ENCODE measurements around the gene STAT6. TPM values are rescaled to one million over a fixed set of nuclear protein-coding genes. Genes with fewer than 3 reads are reported as not detected.

Gene STAT6
- total RNA-seq, 1 donor from 2014 or later: 188 TPM

DNA sequence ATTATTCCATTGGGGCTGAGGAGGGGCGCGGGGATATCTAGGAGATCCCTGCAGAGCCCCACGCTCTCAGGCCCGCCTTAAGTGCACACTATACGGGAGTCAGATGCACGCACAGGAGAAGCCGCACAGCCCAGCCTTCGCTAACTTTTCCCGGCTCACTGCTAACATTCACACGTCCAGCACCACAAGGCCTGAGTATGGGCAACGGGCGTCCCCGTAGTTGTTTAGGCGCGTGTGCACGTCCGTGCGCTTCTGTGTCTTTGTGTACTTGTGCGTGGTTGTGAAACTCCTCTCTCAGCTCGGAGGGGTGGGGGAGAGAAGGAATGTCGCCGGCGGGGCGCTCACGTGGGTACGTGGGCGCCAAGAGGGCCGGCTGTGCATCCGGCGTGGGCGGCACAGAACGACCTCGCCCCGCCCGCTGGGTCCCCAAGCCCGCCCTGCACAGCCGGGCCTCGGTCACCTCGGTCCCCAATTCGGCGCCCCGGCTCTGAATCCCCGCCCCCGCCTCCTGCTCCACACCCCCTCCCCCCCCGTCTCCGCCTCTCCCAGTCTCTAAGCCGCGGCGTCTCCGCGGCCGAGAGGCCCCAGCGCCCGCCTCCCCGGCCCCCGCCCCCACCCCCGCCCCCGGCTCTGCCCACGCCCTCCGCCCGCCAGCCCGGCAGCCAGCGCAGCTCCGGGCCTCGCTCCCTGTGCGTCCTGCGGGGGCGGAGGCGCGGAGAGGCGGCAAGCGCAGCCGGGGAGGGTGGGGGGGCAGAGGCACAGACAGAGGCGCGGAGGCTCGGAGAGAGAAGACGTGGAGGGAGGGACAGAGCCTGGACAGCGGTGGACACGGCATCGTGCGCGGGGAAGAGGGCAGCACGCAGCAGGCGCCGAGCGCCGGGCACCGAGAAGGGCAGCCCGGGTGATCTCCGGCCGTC is 22.6 kb downstream of the STAT6 start, which contains the start of gene NAB2:
NAB2 (plus strand) TSS at position 761 of the 917 bp plus-strand sequence. CDS start 158 bp downstream, outside the sequence.
- Histone ChIP-seq H3K36me3 (peaks cover 18 to 26% of the 10 kb centered on the region in 2 donors), H3K27me3 (no peaks in the 10 kb centered on the region), H3K4me1 (peaks cover 26 to 49% of the 10 kb centered on the region in 2 donors), H3K27ac (peak within 1 kb of the TSS; percentile 99 to 100), H3K9me3 (no peaks in the 10 kb centered on the region), H3K4me3 (peak within 1 kb of the TSS; percentile 95 to 96)
- no peak for TF ChIP-seq CTCF (IDR thresholded peaks at IDR 0.05)
- peak; percentile 88 to 98 for DNase-seq (ENCODE audit: low spot score in 2 of 2)
- intact Hi-C loops (cut with DNase I): loop anchor here (1.0 to 5.0 kb wide), 5 partner anchors 22 to 961 kb away; partner anchors contain the start of genes DDIT3, ESYT1, LRP1 and MBD6

DNA sequence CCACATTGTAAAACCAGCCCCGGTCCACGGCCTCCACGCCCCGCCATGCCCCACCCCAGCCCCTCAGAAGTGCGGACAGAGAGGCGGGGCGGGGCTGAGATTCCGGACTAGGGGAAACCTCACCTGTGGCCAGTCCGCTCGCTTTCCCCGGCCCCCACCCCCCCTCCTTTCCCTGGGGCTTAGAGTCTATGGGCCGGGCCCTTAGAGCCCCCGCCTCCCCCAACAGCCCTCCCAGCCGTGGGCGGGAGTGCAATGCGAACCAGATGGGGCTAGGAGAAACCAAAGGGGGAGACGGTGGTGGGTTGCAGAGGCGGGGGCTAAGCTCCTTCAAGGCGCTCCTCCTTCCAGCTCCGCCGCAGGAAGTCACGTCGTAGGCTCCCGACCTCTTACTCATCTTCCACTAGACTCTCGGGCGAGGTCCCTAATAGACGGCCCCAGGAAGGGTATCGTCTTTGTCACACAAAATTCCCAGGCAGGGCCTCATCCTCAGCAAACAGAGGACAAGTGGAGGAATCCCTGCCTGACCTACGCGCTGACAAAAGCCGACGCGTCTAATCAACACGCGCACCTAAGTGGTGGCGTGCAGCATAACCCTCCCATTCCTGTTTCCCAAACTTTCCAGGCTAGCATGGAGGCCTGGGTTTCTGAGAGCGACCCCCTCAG is 23.3 kb downstream of the STAT6 start:
- Histone ChIP-seq H3K36me3 (peaks cover 15 to 19% of the 10 kb centered on the region in 2 donors), H3K4me1 (peaks cover 21 to 41% of the 10 kb centered on the region in 2 donors), H3K4me3 (peak overlapping the region; percentile 85 to 95), H3K9me3 (no peaks in the 10 kb centered on the region), H3K27ac (peak overlapping the region; percentile 99 to 100), H3K27me3 (no peaks in the 10 kb centered on the region)
- TF ChIP-seq CTCF (IDR thresholded peaks at IDR 0.05): no peak
- intact Hi-C loops (cut with DNase I): loop anchor here (1.0 to 5.0 kb wide), 6 partner anchors 10 to 961 kb away; partner anchors contain the start of genes DDIT3, ESYT1, LRP1 and MBD6
- DNase-seq (ENCODE audit: low spot score in 2 of 2): peak; percentile 68 to 96

DNA sequence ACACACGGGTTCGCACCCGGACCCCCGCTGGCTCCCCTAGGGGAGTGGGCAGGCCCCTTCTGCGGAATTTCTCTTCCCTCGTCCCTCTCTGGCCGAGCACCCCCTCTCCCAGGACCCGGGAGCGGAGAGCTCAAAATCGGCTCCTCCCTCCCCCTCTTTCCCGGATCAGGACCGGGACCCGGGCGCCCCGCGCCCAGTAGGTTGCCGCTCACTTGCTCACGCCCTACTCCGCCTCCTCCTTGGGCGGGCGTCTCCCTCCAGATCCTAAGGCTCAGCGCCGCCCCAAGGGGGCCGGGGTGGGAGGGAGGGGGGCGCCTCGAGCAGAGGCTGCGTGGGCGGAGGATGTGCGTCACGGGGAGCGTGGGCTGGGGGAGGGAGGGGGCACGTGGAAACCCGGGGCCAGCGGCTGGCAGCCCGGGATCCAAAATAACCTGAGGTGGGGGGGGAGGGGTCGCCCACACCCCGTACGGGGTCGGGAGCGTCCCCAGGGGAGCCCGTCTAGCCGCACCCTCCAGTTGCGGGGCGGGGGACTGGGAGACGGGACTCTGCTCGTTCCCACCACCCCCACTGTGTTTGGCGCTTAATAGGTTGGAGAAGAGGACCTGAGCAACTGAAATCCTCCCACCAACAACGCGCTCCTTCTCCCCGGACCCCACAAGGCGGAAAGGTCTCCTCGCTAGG is 24.0 kb downstream of the STAT6 start:
- intact Hi-C loops (cut with DNase I): loop anchor here (1.0 to 5.0 kb wide), 6 partner anchors 9 to 960 kb away; partner anchors contain the start of genes DDIT3, ESYT1, LRP1 and MBD6
- no peak for TF ChIP-seq CTCF (IDR thresholded peaks at IDR 0.05)

GRCh38 chr12:57086493-57087009 is 24.6 kb downstream of the STAT6 start:
- Histone ChIP-seq H3K36me3 (peaks cover 4 to 7% of the 10 kb centered on the region in 2 donors), H3K4me3 (peak overlapping the region; percentile 85 to 95), H3K9me3 (no peaks in the 10 kb centered on the region), H3K4me1 (peaks cover 18 to 28% of the 10 kb centered on the region in 2 donors), H3K27ac (peak overlapping the region; percentile 99 to 100), H3K27me3 (no peaks in the 10 kb centered on the region)
- intact Hi-C loops (cut with DNase I): loop anchor here (1.0 to 5.0 kb wide), 6 partner anchors 8 to 959 kb away; partner anchors contain the start of genes DDIT3, ESYT1, LRP1 and MBD6
- peak in 1 of 2 donors; percentile 83 for DNase-seq (ENCODE audit: low spot score in 2 of 2)
- TF ChIP-seq CTCF (IDR thresholded peaks at IDR 0.05): peak in 2 of 3 experiments; percentile 29 to 42

More for the DNA sequence above, 24.0 kb downstream of the STAT6 start:
- no peaks in the 10 kb centered on the region for H3K9me3 ChIP-seq
- H3K27ac ChIP-seq: peak overlapping the region; percentile 99 to 100
- peak; percentile 78 to 97 for DNase-seq (ENCODE audit: low spot score in 2 of 2)
- H3K4me1 ChIP-seq: peaks cover 21 to 34% of the 10 kb centered on the region in 2 donors
- peaks cover 10 to 13% of the 10 kb centered on the region in 2 donors for H3K36me3 ChIP-seq
- no peaks in the 10 kb centered on the region for H3K27me3 ChIP-seq
- peak overlapping the region; percentile 85 to 95 for H3K4me3 ChIP-seq

All from ascending aorta (tissue), 2 donors.